ENCODE data around the gene NTNG1.

Gene NTNG1

DNA sequence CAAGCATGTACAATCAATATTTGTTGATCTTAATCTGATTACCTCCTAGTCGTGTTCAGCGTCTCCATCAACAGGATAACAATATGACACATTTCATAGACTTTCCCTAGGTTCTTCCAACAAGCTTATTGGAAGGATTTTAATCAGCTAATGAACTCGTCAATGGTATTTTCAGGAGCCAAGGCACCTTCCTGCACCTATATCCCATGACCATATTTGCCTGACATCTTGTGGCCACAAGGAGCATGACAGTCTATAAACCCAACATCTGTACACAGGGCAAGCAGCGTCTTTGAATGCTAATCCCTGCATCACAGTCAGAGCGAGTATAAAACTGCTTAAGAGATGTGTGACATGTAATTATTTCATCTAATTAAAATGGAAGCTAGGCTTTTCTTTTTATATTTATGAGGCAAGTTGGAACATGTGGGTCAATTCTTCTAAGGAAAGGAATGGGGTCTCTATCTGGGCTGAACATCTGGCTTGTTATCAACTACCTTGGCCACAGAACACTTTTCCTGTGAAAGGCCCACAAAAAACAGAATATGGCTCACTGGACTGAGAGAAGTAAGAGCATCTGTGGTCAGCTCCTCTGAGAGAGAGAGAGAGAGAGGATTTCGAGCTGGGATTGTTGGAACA lies 388.8 kb downstream of the NTNG1 start:
- DNase-seq (ENCODE audit: insufficient read length) (peak; percentile 13), FAIRE-seq (peak; percentile 79)
- TF ChIP-seq TAF1 (IDR thresholded peaks at IDR 0.05; ENCODE audit: borderline replicate concordance, low read depth, low read length) (no peak), POLR2A (IDR thresholded peaks at IDR 0.05; ENCODE audit: low read depth, low read length) (no peak), POLR2AphosphoS5 (IDR thresholded peaks at IDR 0.05; ENCODE audit: low read depth, low read length) (no peak)

DNA sequence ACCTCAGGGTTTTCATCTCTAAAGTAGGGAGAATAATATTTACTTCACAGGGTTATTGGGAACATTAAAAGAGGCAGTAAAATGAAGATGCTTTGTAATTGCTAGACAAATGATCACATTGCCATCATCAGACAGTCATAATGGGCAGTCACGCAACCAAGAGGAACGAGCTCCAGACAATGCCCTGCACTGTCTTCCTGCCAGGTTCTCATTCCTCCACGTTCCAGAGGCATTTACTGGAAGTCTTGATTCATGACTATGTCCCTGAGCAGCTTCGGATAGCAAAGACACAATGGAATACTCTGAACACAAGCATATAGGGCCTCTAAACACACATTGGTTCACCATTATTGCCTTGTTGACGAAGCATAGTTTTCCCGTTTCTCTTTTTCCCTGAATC lies 389.7 kb downstream of the NTNG1 start:
- no peak for DNase-seq (ENCODE audit: insufficient read length)
- TF ChIP-seq POLR2AphosphoS5 (IDR thresholded peaks at IDR 0.05; ENCODE audit: low read depth, low read length) = no peak
- TF ChIP-seq POLR2A (IDR thresholded peaks at IDR 0.05; ENCODE audit: low read depth, low read length) = no peak
- no peak for TF ChIP-seq TAF1 (IDR thresholded peaks at IDR 0.05; ENCODE audit: borderline replicate concordance, low read depth, low read length)
- FAIRE-seq = no peak

DNA sequence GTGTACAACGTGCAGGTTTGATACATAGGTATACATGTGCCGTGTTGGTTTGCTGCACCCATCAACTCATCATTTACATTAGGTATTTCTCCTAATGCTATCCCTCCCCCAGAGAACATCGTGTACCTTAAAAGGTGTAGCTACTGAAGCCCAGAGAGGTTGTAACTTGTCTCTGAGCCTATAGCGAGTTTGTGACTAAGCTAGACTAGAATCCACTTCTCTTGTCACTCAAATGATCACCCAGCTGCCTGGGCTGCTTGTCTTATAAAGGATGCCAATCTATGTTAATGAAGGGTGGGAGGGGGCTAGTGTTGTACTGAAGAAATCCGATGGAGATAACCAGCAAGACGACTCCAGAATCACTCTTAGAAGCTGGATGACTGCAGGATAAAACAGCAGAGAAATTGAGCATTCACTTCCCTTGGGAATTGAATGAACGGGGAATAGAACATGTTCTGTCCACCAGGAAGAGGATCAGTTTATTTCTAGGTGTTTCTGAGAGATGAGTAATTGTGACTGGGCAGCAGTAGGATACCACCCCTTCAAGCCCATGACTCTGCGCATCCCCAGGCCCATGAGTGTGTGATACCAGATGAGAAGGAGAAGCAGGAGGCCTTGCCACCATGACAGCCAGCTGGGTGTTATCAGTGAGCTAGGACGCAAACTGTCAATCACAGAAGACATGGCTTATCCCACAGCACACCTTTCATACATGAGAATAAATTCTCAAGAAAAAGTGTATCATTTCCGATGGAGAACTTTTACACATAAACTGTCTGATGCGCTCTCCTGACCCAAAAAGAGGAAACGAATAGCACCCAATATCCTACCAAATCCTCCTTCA lies 390.4 kb downstream of the NTNG1 start:
- no peak for FAIRE-seq
- DNase-seq (ENCODE audit: insufficient read length) = no peak
- TF ChIP-seq TAF1 (IDR thresholded peaks at IDR 0.05; ENCODE audit: borderline replicate concordance, low read depth, low read length) (no peak), POLR2A (IDR thresholded peaks at IDR 0.05; ENCODE audit: low read depth, low read length) (no peak), POLR2AphosphoS5 (IDR thresholded peaks at IDR 0.05; ENCODE audit: low read depth, low read length) (no peak)

DNA sequence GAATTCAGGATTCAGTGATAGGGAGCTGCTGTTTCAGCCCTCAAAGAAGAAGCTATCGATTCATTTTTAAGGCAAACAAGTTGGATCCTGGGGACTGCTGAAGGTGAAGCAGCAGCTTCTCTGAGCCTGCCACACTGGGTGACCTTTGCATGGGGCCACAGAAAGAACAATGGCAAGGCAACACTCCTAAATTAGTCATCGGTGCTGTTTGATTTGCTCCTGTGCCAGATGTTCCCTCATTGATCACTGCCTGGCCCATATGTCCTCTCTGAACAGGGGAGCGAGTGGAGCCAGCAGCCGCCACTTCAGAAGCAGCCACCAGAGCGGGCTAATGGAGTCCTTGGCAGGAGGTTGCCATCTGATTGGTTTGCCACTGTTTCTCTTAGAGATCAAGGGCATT lies 391.5 kb downstream of the NTNG1 start:
- DNase-seq (ENCODE audit: insufficient read length) (no peak), FAIRE-seq (no peak)
- TF ChIP-seq TAF1 (IDR thresholded peaks at IDR 0.05; ENCODE audit: borderline replicate concordance, low read depth, low read length) (no peak), POLR2A (IDR thresholded peaks at IDR 0.05; ENCODE audit: low read depth, low read length) (no peak), POLR2AphosphoS5 (IDR thresholded peaks at IDR 0.05; ENCODE audit: low read depth, low read length) (no peak)
